Panc1 (cell line): ENCODE data around the gene DENND6A. TPM values are rescaled to one million over a fixed set of nuclear protein-coding genes. Genes with fewer than 3 reads are reported as not detected.

Source experiments
- ATAC-seq: fragments of 200-7000 bp; cut with Tn5 transposase; 2 replicates; pipeline ENCODE4 v1.9.1; 2020; ENCODE audit warnings: mild to moderate bottlenecking, moderate library complexity
- BruUV-seq: library from RNA; stranded (reverse); fragments of 400-500 nt; replicated peaks from 2 replicates; lab custom pipeline; 2021; lab: Mats Ljungman, UMichigan
- CTCF ChIA-PET: fragments of 300-600 bp; sonication (Branson Sonifier 250); formaldehyde crosslinking; loops from one replicate; lab custom pipeline; 2022; ENCODE audit warnings: antibody characterized with exemption; lab: Charles Lee
- POLR2A ChIA-PET: fragments of 300-600 bp; sonication (Branson Sonifier 250); formaldehyde crosslinking; loops from one replicate; lab custom pipeline; 2022; ENCODE audit warnings: antibody characterized with exemption; lab: Charles Lee
- DNase-seq: peaks from one replicate; pipeline ENCODE4 v3.0.0-alpha.2; 2010; ENCODE audit warnings: low read depth, low spot score
- H3K27ac ChIP-seq: 2 replicates; pipeline ENCODE4 v1.5.1; 2011; ENCODE audit warnings: mild to moderate bottlenecking, low read length, inconsistent platforms
- H3K27me3 ChIP-seq: fragments of 200-500 bp; sonication (Bioruptor generic); 2 replicates; pipeline ENCODE4 v1.6.0; 2014; ENCODE audit warnings: low read length, inconsistent platforms; ENCODE audit not compliant: control insufficient read depth, insufficient read depth
- H3K36me3 ChIP-seq: fragments of 200-500 bp; sonication (Bioruptor generic); 2 replicates; pipeline ENCODE4 v1.5.1; 2014; ENCODE audit warnings: inconsistent platforms, mild to moderate bottlenecking, low read length, moderate library complexity; ENCODE audit not compliant: control insufficient read depth, insufficient read depth
- H3K4me1 ChIP-seq: 2 replicates; pipeline ENCODE4 v1.5.1; 2011; ENCODE audit warnings: inconsistent platforms, mild to moderate bottlenecking, low read length, moderate library complexity; ENCODE audit not compliant: control insufficient read depth, insufficient read depth
- H3K4me3 ChIP-seq, 2 experiments: 2 replicates each; pipeline ENCODE4 v1.5.1; 2011 to 2012; ENCODE audit warnings: low read depth in 2 of 2, low read length in 2 of 2, mild to moderate bottlenecking in 2 of 2, inconsistent platforms in 1 of 2, moderate library complexity in 1 of 2
- H3K9me3 ChIP-seq: fragments of 200-500 bp; sonication (Bioruptor generic); 2 replicates; pipeline ENCODE4 v1.5.1; 2014; ENCODE audit warnings: low read depth, mild to moderate bottlenecking, inconsistent platforms, low read length, moderate library complexity; ENCODE audit not compliant: control insufficient read depth, insufficient read depth
- CTCF ChIP-seq: fragments of 450-650 bp; IDR thresholded peaks from 2 replicates; pipeline ENCODE4 v1.5.1; 2017; ENCODE audit warnings: mild to moderate bottlenecking
- POLR2AphosphoS5 ChIP-seq: IDR thresholded peaks from 2 replicates; pipeline ENCODE4 v1.6.1; 2012; ENCODE audit warnings: mild to moderate bottlenecking, low read depth, low read length, moderate library complexity
- REST ChIP-seq, 2 experiments: IDR thresholded peaks; 2 replicates each; pipeline ENCODE4 v1.6.1; 2011 to 2012; ENCODE audit warnings: low read depth in 2 of 2, control low read depth in 1 of 2, low read length in 1 of 2, mild to moderate bottlenecking in 1 of 2, moderate library complexity in 1 of 2; ENCODE audit not compliant: insufficient read depth in 1 of 2
- SIN3A ChIP-seq: IDR thresholded peaks from 2 replicates; pipeline ENCODE4 v1.6.1; 2012; ENCODE audit warnings: low read depth, mild to moderate bottlenecking, low read length, moderate library complexity, borderline replicate concordance; ENCODE audit not compliant: insufficient read depth
- TCF7L2 ChIP-seq: IDR thresholded peaks from 2 replicates; pipeline ENCODE4 v1.6.1; 2011; ENCODE audit warnings: mild to moderate bottlenecking, low read depth, low read length, inconsistent platforms
- in situ Hi-C: cut with HindIII; loops from 2 replicates; pipeline ENCODE4 v1.10.0; 2016; ENCODE audit warnings: low sequenced_read_pairs, low pct_unique_long_range_greater_than_20kb
- intact Hi-C: fragments of 100-400 bp; cut with micrococcal nuclease; formaldehyde crosslinking; loops from one replicate; pipeline ENCODE4 v1.10.0; 2022; ENCODE audit not compliant: unreplicated experiment
- total RNA-seq: library from RNA; stranded (reverse); gene quantifications from one replicate; pipeline ENCODE4 v1.2.1, GENCODE V29; 2021; ENCODE audit not compliant: unreplicated experiment

Gene DENND6A
- total RNA-seq, 1 experiment from 2014 or later: 18.1 TPM

GRCh38 chr3:57735405-57735804 is 42.5 kb upstream of the DENND6A start:
- Histone ChIP-seq H3K4me3 (no peak overlapping the region), H3K9me3 (no peaks in the 10 kb centered on the region), H3K27me3 (no peaks in the 10 kb centered on the region), H3K4me1 (no peaks in the 10 kb centered on the region), H3K27ac (no peak overlapping the region), H3K36me3 (no peaks in the 10 kb centered on the region)
- ATAC-seq (no peak), DNase-seq (no peak)
- ChIA-PET POLR2A (no interaction called here), CTCF (no interaction called here)
- in situ Hi-C loops (no loop called here), intact Hi-C loops (no loop called here)
- no TSS peak for BruUV-seq
- no peak for TF ChIP-seq POLR2AphosphoS5
- TF ChIP-seq REST (IDR thresholded peaks at IDR 0.05; ENCODE audit: insufficient read depth in 1 of 2, low read depth in 2 of 2, low read length in 1 of 2): no peak

GRCh38 chr3:57733790-57734189 is 40.9 kb upstream of the DENND6A start:
- Histone ChIP-seq H3K36me3 (no peaks in the 10 kb centered on the region), H3K27ac (no peak overlapping the region), H3K9me3 (no peaks in the 10 kb centered on the region), H3K27me3 (no peaks in the 10 kb centered on the region), H3K4me3 (no peak overlapping the region), H3K4me1 (no peaks in the 10 kb centered on the region)
- POLR2A ChIA-PET: no interaction called here
- DNase-seq (no peak), ATAC-seq (no peak)
- intact Hi-C loops: no loop called here
- TF ChIP-seq POLR2AphosphoS5: no peak
- TF ChIP-seq REST (IDR thresholded peaks at IDR 0.05; ENCODE audit: insufficient read depth in 1 of 2, low read depth in 2 of 2, low read length in 1 of 2): no peak
- no peak for TF ChIP-seq CTCF
- TF ChIP-seq SIN3A: no peak
- TF ChIP-seq TCF7L2: no peak
- CTCF ChIA-PET: no interaction called here
- no TSS peak for BruUV-seq
- in situ Hi-C loops: no loop called here
